ENCODE data around the gene MMRN2. TPM values are rescaled to one million over a fixed set of nuclear protein-coding genes. Genes with fewer than 3 reads are reported as not detected.

MMRN2 gene
- total and polyA plus RNA-seq, 2 of the 8 experiments (the other 6 are each of a cell fraction or from before 2014, with no cell fraction given): 1.2 TPM

DNA sequence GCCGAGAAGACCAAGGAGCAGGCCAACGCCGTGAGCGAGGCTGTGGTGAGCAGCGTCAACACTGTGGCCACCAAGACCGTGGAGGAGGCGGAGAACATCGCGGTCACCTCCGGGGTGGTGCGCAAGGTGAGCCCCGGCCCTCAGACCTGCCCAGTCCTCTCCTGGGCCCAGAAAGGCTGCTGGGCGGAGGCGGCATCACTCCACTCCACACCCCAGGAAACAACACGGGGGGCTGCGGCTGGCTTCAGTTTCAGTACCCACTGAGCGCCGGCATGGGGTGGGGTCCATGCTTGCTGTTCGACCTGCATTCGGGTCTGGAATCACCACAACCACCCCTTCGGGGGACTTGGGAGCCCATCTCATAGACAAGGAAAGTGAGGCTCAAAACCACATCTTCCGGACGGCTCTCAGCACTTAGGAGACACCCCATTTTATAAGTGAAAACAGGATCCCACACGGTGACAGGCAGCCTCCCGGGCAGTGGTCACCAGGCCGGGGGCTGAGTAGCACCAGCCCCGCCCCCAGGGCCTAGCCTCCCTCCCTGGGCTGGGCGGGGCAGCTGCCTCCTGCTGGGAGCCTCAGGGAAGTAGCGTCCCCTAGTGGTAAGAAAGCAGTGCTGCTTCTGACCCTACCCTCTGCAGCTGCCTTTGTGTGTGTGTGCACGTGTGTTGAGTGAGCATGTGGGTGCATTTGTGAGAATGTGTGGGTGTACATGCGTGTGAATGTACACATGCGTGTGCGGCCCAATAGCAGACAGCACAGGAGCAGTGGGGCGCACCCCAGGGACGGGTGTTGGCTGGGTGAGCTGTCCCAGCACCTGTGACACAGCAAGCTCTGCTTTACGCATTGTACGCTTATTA, 2.8 kb upstream of the MMRN2 start (continued):
- no peak for TF ChIP-seq TAF7 (optimal IDR thresholded peaks at IDR 0.05; ENCODE audit: borderline replicate concordance, low read depth, low read length)
